HG03457 (cell line): ENCODE data around the gene KRTAP12-4.
"Not testable (repeated sequence)": the region's sequence is repeated elsewhere in the genome, so short reads cannot be mapped to it uniquely, and the experiment has no call there.

Source experiments
- ATAC-seq: cut with Tn5 transposase; IDR thresholded peaks from one replicate; pipeline ENCODE4 v1.9.1; 2021; ENCODE audit warnings: moderate number of reproducible peaks; ENCODE audit not compliant: unreplicated experiment

KRTAP12-4 gene

GRCh38 chr21:44657635-44658540 lies 3.4 kb upstream of the KRTAP12-4 start, which contains the start of gene KRTAP12-3:
TSS of gene KRTAP12-3 (plus strand) at chr21:44657932. CDS start at chr21:44657980, 48 bp downstream.
- no peak for ATAC-seq

GRCh38 chr21:44656868-44657267 lies 2.4 kb upstream of the KRTAP12-4 start:
- no peak for ATAC-seq

- ATAC-seq, result no peak
Measured at GRCh38 chr21:44653656-44654575, 543 bp downstream of the KRTAP12-4 start.

GRCh38 chr21:44653123-44653522 lies 1.3 kb downstream of the KRTAP12-4 start:
- ATAC-seq, result no peak

- no peak for ATAC-seq
Measured at GRCh38 chr21:44650973-44651675, 3.3 kb downstream of the KRTAP12-4 start.

GRCh38 chr21:44650265-44650972 lies 4.0 kb downstream of the KRTAP12-4 start:
- no peak for ATAC-seq

GRCh38 chr21:44649521-44650100 lies 4.8 kb downstream of the KRTAP12-4 start:
- ATAC-seq, result no peak

- ATAC-seq, result no peak
Measured at GRCh38 chr21:44648557-44649311, 5.7 kb downstream of the KRTAP12-4 start.

GRCh38 chr21:44647222-44647552 lies 7.3 kb downstream of the KRTAP12-4 start:
- ATAC-seq, result no peak

GRCh38 chr21:44646366-44647221 lies 7.9 kb downstream of the KRTAP12-4 start, which contains the start of gene KRTAP10-11:
TSS of gene KRTAP10-11 (plus strand) at chr21:44646414. CDS start at chr21:44646459, 45 bp downstream.
- ATAC-seq, result not testable (repeated sequence)

GRCh38 chr21:44644878-44645277 lies 9.6 kb downstream of the KRTAP12-4 start:
- ATAC-seq, result no peak

GRCh38 chr21:44643741-44644310 lies 10.6 kb downstream of the KRTAP12-4 start:
- no peak for ATAC-seq

GRCh38 chr21:44640761-44641160 lies 13.7 kb downstream of the KRTAP12-4 start:
- no peak for ATAC-seq

- ATAC-seq, result no peak
Measured at GRCh38 chr21:44639331-44639655, 15.2 kb downstream of the KRTAP12-4 start.

GRCh38 chr21:44638506-44639330 lies 15.7 kb downstream of the KRTAP12-4 start:
- not testable (repeated sequence) for ATAC-seq

GRCh38 chr21:44637851-44638348 lies 16.6 kb downstream of the KRTAP12-4 start:
- ATAC-seq, result not testable (repeated sequence)
